SH-SY5Y (cell line): ENCODE data around the gene GRB10.

ENCODE experiments used
- GATA2 ChIP-seq: IDR thresholded peaks from 2 replicates; pipeline ENCODE4 v1.6.1; 2011; ENCODE audit warnings: mild to moderate bottlenecking, low read depth, low read length
- GATA3 ChIP-seq: IDR thresholded peaks from 2 replicates; pipeline ENCODE4 v1.6.1; 2011; ENCODE audit warnings: low read depth, mild to moderate bottlenecking, low read length, moderate library complexity

- TF ChIP-seq GATA2 (no peak), GATA3 (no peak)
Observed at GRCh38 chr7:50656141-50656895, 126.4 kb downstream of the GRB10 start.
